ENCODE results near the gene MBD1.
A peak's percentile ranks its signal among the peaks of the same experiment; 100 is the strongest.
"Not testable (repeated sequence)": the region's sequence is repeated elsewhere in the genome, so short reads cannot be mapped to it uniquely, and the experiment has no call there.

Gene MBD1

GRCh38 chr18:50281295-50281971 lies at the start of gene MBD1:
TSS of gene MBD1 (minus strand) at chr18:50281523. CDS start at chr18:50279992, 1,531 bp downstream.
- DNase-seq: peak; percentile 95 to 96

GRCh38 chr18:50330176-50330575 lies 48.9 kb upstream of the MBD1 start:
- no peak for DNase-seq

GRCh38 chr18:50327983-50328382 lies 46.7 kb upstream of the MBD1 start:
- DNase-seq: no peak

GRCh38 chr18:50320719-50321118 lies 39.4 kb upstream of the MBD1 start:
- no peak for DNase-seq

- no peak for DNase-seq
These were observed 34.0 kb upstream of the MBD1 start for GRCh38 chr18:50315100-50315871.

GRCh38 chr18:50313873-50314460 lies 32.6 kb upstream of the MBD1 start:
- no peak for DNase-seq

GRCh38 chr18:50313031-50313607 lies 31.8 kb upstream of the MBD1 start:
- peak; percentile 17 to 37 for DNase-seq

- no peak for DNase-seq
These were observed 31.1 kb upstream of the MBD1 start for GRCh38 chr18:50312296-50313030.

- DNase-seq: peak in 1 of 2 donors; percentile 35
These were observed 30.3 kb upstream of the MBD1 start for GRCh38 chr18:50311650-50312049.

- DNase-seq: no peak
These were observed 28.8 kb upstream of the MBD1 start for GRCh38 chr18:50310080-50310479.

- DNase-seq: not testable (repeated sequence)
These were observed 27.5 kb upstream of the MBD1 start for GRCh38 chr18:50308851-50309250.

GRCh38 chr18:50307738-50308470 lies 26.6 kb upstream of the MBD1 start:
- DNase-seq: peak; percentile 99 to 100

- DNase-seq: no peak
These were observed 26.0 kb upstream of the MBD1 start for GRCh38 chr18:50307400-50307737.

GRCh38 chr18:50306944-50307343 lies 25.6 kb upstream of the MBD1 start:
- DNase-seq: no peak

- no peak for DNase-seq
These were observed 19.8 kb upstream of the MBD1 start for GRCh38 chr18:50301074-50301473.

GRCh38 chr18:50299626-50300388 lies 18.5 kb upstream of the MBD1 start:
- DNase-seq: no peak

GRCh38 chr18:50298443-50299284 lies 17.3 kb upstream of the MBD1 start:
- DNase-seq: no peak

GRCh38 chr18:50297621-50298442 lies 16.5 kb upstream of the MBD1 start:
- peak; percentile 75 to 88 for DNase-seq

- no peak for DNase-seq
These were observed 11.7 kb upstream of the MBD1 start for GRCh38 chr18:50293039-50293438.

GRCh38 chr18:50289108-50289443 lies 7.8 kb upstream of the MBD1 start:
- peak; percentile 29 to 51 for DNase-seq
